ENCODE results near the gene ZNF792.
"Not testable (repeated sequence)": the region's sequence is repeated elsewhere in the genome, so short reads cannot be mapped to it uniquely, and the experiment has no call there.

The ZNF792 gene

DNA sequence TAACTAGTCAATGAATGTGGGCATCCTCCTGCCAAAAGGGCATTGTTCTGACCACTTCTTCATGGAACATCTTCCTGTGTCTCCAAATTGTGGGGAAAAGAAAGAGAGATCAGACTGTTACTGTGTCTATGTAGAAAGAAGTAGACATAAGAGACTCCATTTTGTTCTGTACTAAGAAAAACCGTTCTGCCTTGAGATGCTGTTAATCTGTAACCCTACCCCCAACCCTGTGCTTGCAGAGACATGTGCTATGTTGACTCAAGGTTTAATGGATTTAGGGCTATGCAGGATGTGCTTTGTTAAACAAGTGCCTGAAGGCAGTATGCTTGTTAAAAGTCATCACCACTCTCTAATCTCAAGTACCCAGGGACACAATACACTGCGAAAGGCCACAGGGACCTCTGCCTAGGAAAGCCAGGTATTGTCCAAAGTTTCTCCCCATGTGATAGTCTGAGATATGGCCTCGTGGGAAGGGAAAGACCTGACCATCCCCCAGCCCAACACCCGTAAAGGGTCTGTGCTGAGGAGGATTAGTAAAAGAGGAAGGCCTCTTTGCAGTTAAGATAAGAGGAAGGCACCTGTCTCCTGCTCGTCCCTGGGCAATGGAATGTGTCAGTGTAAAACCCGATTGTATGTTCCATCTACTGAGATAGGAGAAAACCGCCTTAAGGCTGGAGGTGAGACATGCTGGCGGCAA lies 43.8 kb downstream of the ZNF792 start:
- DNase-seq = not testable (repeated sequence)

DNA sequence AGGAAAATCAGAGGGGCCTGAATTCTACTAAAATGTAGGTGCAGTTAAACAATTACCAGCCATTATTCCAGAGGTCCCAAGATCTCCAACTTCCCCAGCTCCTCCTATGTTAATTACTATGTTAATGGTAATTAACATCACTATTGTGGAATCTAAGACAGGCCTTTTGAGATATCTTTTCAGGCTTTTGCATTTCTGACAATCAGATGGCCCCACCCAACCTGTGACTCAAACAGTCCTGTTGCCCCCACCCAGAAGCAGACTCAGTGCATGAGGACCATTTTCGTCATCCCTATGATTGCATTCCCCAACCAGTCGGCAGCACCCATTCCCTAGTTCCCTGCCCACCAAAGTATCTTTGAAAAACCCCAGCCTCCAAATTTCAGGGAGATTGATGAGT lies 45.8 kb downstream of the ZNF792 start:
- DNase-seq = no peak

DNA sequence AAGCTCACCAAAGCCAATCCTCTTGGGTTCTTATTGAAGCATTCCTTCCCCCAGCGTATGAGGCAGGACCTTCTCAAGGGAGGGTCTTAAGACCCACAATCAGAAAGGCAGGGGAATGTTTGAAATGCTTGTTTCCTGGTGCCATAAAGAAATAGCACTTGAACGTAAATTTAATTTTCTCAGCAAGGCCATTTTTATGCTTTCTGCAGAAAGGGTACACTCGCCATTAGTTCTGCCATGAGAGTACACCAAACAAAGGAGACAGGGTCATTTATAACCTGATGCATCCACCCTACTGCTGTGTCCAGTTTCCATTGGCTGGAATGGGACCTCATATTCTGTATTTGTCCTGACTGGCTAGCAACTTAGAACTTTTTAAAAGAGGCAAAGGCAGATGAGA lies 46.9 kb downstream of the ZNF792 start:
- DNase-seq = not testable (repeated sequence)

DNA sequence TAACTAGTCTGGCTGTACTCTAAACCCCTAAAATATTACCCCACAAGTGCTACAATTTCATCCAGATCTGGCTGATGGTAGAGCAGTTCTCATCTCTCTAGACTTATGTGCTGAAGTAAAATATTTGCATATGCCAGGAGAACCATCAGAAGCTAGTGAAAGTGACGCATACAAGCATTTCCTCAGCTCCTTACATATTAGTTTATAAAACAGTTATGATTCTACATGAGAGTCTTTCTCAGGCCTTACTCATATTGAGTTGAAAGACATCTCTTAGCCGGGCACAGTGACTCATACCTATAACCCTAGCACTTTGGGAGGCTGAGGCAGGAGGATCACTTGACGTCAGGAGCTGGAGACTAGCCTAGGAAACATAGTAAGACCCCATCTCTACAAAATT lies 53.3 kb downstream of the ZNF792 start:
- DNase-seq = no peak
